ENCODE data around the gene CDCA5. TPM values are rescaled to one million over a fixed set of nuclear protein-coding genes. Genes with fewer than 3 reads are reported as not detected.

The CDCA5 gene
- total and polyA plus RNA-seq, 5 donors from 2014 or later, result 0.78 to 3.2 (median 1.7) TPM

- peaks cover 8 to 29% (median 11%) of the 10 kb centered on the region in 4 donors for H3K4me1 Mint-ChIP-seq
- peaks cover 0 to 2% (median 0%) of the 10 kb centered on the region in 7 donors for H3K9me3 Mint-ChIP-seq
- peak; percentile 85 to 89 for ATAC-seq (ENCODE audit: low read depth in 2 of 2)
- no peaks in the 10 kb centered on the region for H3K27me3 Mint-ChIP-seq
- peaks cover 14% of the 10 kb centered on the region for H3K36me3 ChIP-seq (ENCODE audit: control insufficient read depth, insufficient read depth, low read length)
- H3K27ac Mint-ChIP-seq, result peak within 1 kb of the TSS; percentile 93 to 96 (median 94)
- H3K27me3 ChIP-seq (ENCODE audit: control insufficient read depth, insufficient read depth, low read length), result no peaks in the 10 kb centered on the region
- no peaks in the 10 kb centered on the region for H3K9me3 ChIP-seq (ENCODE audit: control insufficient read depth in 2 of 2, low read length in 2 of 2)
- H3K4me1 ChIP-seq (ENCODE audit: control insufficient read depth, insufficient read depth, low read length, poor library complexity, severe bottlenecking), result peaks cover 24% of the 10 kb centered on the region
- peaks cover 11% of the 10 kb centered on the region for H3K36me3 Mint-ChIP-seq
- peak within 1 kb of the TSS; percentile 82 for H3K4me3 ChIP-seq (ENCODE audit: low read depth, low read length)
- peak within 1 kb of the TSS; percentile 88 to 96 (median 92) for H3K4me3 Mint-ChIP-seq
- peak within 1 kb of the TSS; percentile 88 for H3K27ac ChIP-seq (ENCODE audit: insufficient read depth, low read length, poor library complexity, severe bottlenecking)
- DNase-seq, result peak; percentile 74 to 94 (median 89)
Measured at GRCh38 chr11:65095974-65096806, 12.3 kb upstream of the CDCA5 start, which contains the start of gene VPS51. TSS of gene VPS51 (plus strand) at chr11:65096214. CDS start at chr11:65096251, 37 bp downstream.

DNA sequence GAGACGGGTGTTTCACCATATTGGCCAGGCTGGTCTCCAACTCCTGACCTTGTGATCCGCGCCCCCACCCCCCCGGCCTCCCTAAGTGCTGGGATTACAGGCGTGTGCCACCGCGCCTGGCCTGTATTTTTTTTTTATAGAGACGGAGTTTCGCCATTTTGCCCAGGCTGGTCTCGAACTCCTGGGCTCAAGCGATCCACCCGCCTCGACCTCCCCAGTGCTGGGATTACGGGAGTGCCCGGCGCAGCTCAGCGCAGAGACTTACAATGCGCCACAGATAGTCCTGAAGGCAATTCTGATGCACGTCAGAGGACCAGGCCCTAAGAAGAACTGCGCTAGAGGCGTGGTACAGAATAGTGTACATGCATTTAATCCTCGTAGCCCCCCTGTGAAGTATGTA, 11.6 kb upstream of the CDCA5 start:
- Histone ChIP-seq H3K27me3 (ENCODE audit: control insufficient read depth, insufficient read depth, low read length) (no peaks in the 10 kb centered on the region), H3K4me1 (ENCODE audit: control insufficient read depth, insufficient read depth, low read length, poor library complexity, severe bottlenecking) (peaks cover 24% of the 10 kb centered on the region), H3K27ac (ENCODE audit: insufficient read depth, low read length, poor library complexity, severe bottlenecking) (peak overlapping the region; percentile 88), H3K36me3 (ENCODE audit: control insufficient read depth, insufficient read depth, low read length) (peaks cover 8% of the 10 kb centered on the region), H3K9me3 (ENCODE audit: control insufficient read depth in 2 of 2, low read length in 2 of 2) (no peaks in the 10 kb centered on the region), H3K4me3 (ENCODE audit: low read depth, low read length) (peak overlapping the region; percentile 56)
- peak overlapping the region; percentile 93 to 96 (median 94) for H3K27ac Mint-ChIP-seq
- H3K4me1 Mint-ChIP-seq, result peaks cover 4 to 25% (median 9%) of the 10 kb centered on the region in 4 donors
- peak overlapping the region; percentile 88 to 96 (median 92) for H3K4me3 Mint-ChIP-seq
- ATAC-seq (ENCODE audit: low read depth in 2 of 2), result no peak
- no peaks in the 10 kb centered on the region for H3K27me3 Mint-ChIP-seq
- DNase-seq, result no peak
- peaks cover 0 to 2% (median 0%) of the 10 kb centered on the region in 7 donors for H3K9me3 Mint-ChIP-seq
- H3K36me3 Mint-ChIP-seq, result peaks cover 11% of the 10 kb centered on the region

- peaks cover 14% of the 10 kb centered on the region for H3K36me3 Mint-ChIP-seq
- DNase-seq (no peak), ATAC-seq (ENCODE audit: low read depth in 2 of 2) (no peak)
- Histone ChIP-seq H3K4me3 (ENCODE audit: low read depth, low read length) (no peak overlapping the region), H3K27me3 (ENCODE audit: control insufficient read depth, insufficient read depth, low read length) (no peaks in the 10 kb centered on the region), H3K36me3 (ENCODE audit: control insufficient read depth, insufficient read depth, low read length) (peaks cover 30% of the 10 kb centered on the region), H3K27ac (ENCODE audit: insufficient read depth, low read length, poor library complexity, severe bottlenecking) (no peak overlapping the region), H3K4me1 (ENCODE audit: control insufficient read depth, insufficient read depth, low read length, poor library complexity, severe bottlenecking) (peaks cover 2% of the 10 kb centered on the region), H3K9me3 (ENCODE audit: control insufficient read depth in 2 of 2, low read length in 2 of 2) (no peaks in the 10 kb centered on the region)
- H3K27ac Mint-ChIP-seq, result no peak overlapping the region
- peaks cover 3 to 5% (median 4%) of the 10 kb centered on the region in 4 donors for H3K4me1 Mint-ChIP-seq
- H3K4me3 Mint-ChIP-seq, result peak overlapping the region in 1 of 4 donors; percentile 56
- no peaks in the 10 kb centered on the region for H3K27me3 Mint-ChIP-seq
- H3K9me3 Mint-ChIP-seq, result peaks cover 0 to under 1% (median 0%) of the 10 kb centered on the region in 7 donors
Measured at GRCh38 chr11:65090628-65091027, 6.8 kb upstream of the CDCA5 start.

DNA sequence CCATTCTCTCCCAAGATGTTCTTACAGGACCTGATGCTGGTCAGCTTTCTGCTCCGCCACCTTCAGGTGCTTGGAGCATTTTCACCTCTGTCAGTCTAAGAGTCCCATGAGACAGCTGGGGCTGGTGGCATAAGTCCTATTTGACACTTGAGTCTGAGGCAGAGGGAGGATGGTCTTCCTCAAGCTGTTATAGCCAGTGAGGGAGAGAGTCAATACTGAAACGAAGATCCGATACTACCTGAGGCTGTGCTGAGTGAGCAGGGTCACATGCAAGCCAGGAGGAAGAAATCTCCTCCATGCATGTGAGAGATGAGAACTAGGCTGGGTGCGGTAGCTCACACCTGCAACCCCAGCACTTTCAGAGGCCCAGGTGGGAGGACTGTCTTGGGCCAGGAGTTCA, 5.8 kb upstream of the CDCA5 start:
- no peak overlapping the region for H3K4me3 ChIP-seq (ENCODE audit: low read depth, low read length)
- Mint-ChIP-seq H3K27me3 (no peaks in the 10 kb centered on the region), H3K4me3 (peak overlapping the region in 1 of 4 donors; percentile 68), H3K9me3 (no peaks in the 10 kb centered on the region), H3K27ac (no peak overlapping the region), H3K4me1 (peaks cover 4 to 13% (median 6%) of the 10 kb centered on the region in 4 donors), H3K36me3 (peaks cover 17% of the 10 kb centered on the region)
- H3K4me1 ChIP-seq (ENCODE audit: control insufficient read depth, insufficient read depth, low read length, poor library complexity, severe bottlenecking), result peaks cover 5% of the 10 kb centered on the region
- H3K27ac ChIP-seq (ENCODE audit: insufficient read depth, low read length, poor library complexity, severe bottlenecking), result no peak overlapping the region
- ATAC-seq (ENCODE audit: low read depth in 2 of 2), result no peak
- no peaks in the 10 kb centered on the region for H3K9me3 ChIP-seq (ENCODE audit: control insufficient read depth in 2 of 2, low read length in 2 of 2)
- peaks cover 30% of the 10 kb centered on the region for H3K36me3 ChIP-seq (ENCODE audit: control insufficient read depth, insufficient read depth, low read length)
- DNase-seq, result no peak
- H3K27me3 ChIP-seq (ENCODE audit: control insufficient read depth, insufficient read depth, low read length), result no peaks in the 10 kb centered on the region

DNA sequence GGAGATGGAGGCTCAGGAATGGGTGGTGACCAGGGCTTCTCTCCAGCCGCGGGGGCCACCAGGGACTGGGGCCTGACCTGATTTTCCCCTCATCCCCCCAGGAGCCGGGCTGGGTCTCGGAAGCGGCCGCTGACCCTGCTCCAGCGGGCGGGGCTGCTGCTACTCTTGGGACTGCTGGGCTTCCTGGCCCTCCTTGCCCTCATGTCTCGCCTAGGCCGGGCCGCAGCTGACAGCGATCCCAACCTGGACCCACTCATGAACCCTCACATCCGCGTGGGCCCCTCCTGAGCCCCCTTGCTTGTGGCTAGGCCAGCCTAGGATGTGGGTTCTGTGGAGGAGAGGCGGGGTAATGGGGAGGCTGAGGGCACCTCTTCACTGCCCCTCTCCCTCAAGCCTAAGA, 4.0 kb upstream of the CDCA5 start:
- Mint-ChIP-seq H3K9me3 (peaks cover 0 to 2% (median 0%) of the 10 kb centered on the region in 7 donors), H3K27me3 (no peaks in the 10 kb centered on the region), H3K36me3 (peaks cover 17% of the 10 kb centered on the region), H3K27ac (no peak overlapping the region), H3K4me3 (no peak overlapping the region), H3K4me1 (peaks cover 6 to 26% (median 14%) of the 10 kb centered on the region in 4 donors)
- Histone ChIP-seq H3K27ac (ENCODE audit: insufficient read depth, low read length, poor library complexity, severe bottlenecking) (no peak overlapping the region), H3K27me3 (ENCODE audit: control insufficient read depth, insufficient read depth, low read length) (no peaks in the 10 kb centered on the region), H3K4me3 (ENCODE audit: low read depth, low read length) (no peak overlapping the region), H3K4me1 (ENCODE audit: control insufficient read depth, insufficient read depth, low read length, poor library complexity, severe bottlenecking) (peaks cover 16% of the 10 kb centered on the region), H3K9me3 (ENCODE audit: control insufficient read depth in 2 of 2, low read length in 2 of 2) (no peaks in the 10 kb centered on the region), H3K36me3 (ENCODE audit: control insufficient read depth, insufficient read depth, low read length) (peaks cover 30% of the 10 kb centered on the region)
- DNase-seq (no peak), ATAC-seq (ENCODE audit: low read depth in 2 of 2) (no peak)

DNA sequence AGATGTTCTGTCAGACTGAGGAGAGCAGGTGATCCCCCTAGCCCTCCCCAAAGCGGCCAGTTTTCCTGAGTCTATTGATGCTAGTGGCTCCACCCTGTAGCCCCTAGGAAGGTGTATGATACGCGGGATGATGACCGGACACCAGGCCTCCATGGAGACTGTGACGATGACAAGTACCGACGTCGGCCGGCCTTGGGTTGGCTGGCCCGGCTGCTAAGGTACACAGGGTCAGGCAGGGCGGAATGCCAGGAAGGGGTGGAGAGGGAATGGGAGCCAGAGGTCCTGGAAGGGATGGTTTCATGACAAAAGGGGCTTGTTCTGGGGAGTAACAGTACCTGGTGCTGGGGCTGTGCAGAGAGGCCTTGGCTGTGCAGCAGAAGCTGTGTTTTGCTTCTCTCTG, 3.4 kb upstream of the CDCA5 start:
- Histone ChIP-seq H3K4me3 (ENCODE audit: low read depth, low read length) (no peak overlapping the region), H3K36me3 (ENCODE audit: control insufficient read depth, insufficient read depth, low read length) (peaks cover 30% of the 10 kb centered on the region), H3K27ac (ENCODE audit: insufficient read depth, low read length, poor library complexity, severe bottlenecking) (no peak overlapping the region), H3K27me3 (ENCODE audit: control insufficient read depth, insufficient read depth, low read length) (no peaks in the 10 kb centered on the region), H3K9me3 (ENCODE audit: control insufficient read depth in 2 of 2, low read length in 2 of 2) (no peaks in the 10 kb centered on the region), H3K4me1 (ENCODE audit: control insufficient read depth, insufficient read depth, low read length, poor library complexity, severe bottlenecking) (peaks cover 16% of the 10 kb centered on the region)
- Mint-ChIP-seq H3K27ac (no peak overlapping the region), H3K4me1 (peaks cover 6 to 26% (median 15%) of the 10 kb centered on the region in 4 donors), H3K27me3 (no peaks in the 10 kb centered on the region), H3K36me3 (peaks cover 17% of the 10 kb centered on the region), H3K4me3 (no peak overlapping the region), H3K9me3 (peaks cover 0 to 2% (median 0%) of the 10 kb centered on the region in 7 donors)
- DNase-seq (no peak), ATAC-seq (ENCODE audit: low read depth in 2 of 2) (no peak)

DNA sequence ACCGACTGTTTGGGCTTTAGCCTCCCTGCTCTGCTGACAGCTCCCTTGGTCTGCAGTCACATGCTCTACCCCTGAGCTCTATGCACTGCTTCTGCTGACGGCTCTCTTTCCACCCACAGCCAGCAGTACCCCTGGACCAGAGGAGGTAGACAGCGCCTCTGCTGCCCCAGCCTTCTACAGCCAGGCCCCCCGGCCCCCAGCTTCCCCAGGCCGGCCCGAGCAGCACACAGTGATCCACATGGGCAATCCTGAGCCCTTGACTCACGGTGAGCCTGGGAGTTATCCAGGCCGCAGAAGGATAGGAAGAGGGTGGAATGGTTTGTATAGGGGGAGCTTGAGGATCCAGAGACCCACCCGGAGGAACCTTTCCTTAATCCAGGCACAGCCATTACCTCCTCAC, 3.0 kb upstream of the CDCA5 start:
- H3K4me3 Mint-ChIP-seq, result peak overlapping the region in 1 of 4 donors; percentile 94
- H3K36me3 Mint-ChIP-seq, result peaks cover 17% of the 10 kb centered on the region

More for the DNA sequence above, 3.0 kb upstream of the CDCA5 start:
- Histone ChIP-seq H3K4me1 (ENCODE audit: control insufficient read depth, insufficient read depth, low read length, poor library complexity, severe bottlenecking) (peaks cover 16% of the 10 kb centered on the region), H3K4me3 (ENCODE audit: low read depth, low read length) (no peak overlapping the region), H3K36me3 (ENCODE audit: control insufficient read depth, insufficient read depth, low read length) (peaks cover 30% of the 10 kb centered on the region), H3K27me3 (ENCODE audit: control insufficient read depth, insufficient read depth, low read length) (no peaks in the 10 kb centered on the region), H3K9me3 (ENCODE audit: control insufficient read depth in 2 of 2, low read length in 2 of 2) (no peaks in the 10 kb centered on the region), H3K27ac (ENCODE audit: insufficient read depth, low read length, poor library complexity, severe bottlenecking) (no peak overlapping the region)
- peaks cover 6 to 26% (median 15%) of the 10 kb centered on the region in 4 donors for H3K4me1 Mint-ChIP-seq
- peak overlapping the region in 1 of 3 donors; percentile 32 for H3K27ac Mint-ChIP-seq
- no peak for DNase-seq
- H3K27me3 Mint-ChIP-seq, result no peaks in the 10 kb centered on the region
- no peak for ATAC-seq (ENCODE audit: low read depth in 2 of 2)
- H3K9me3 Mint-ChIP-seq, result peaks cover 0 to 2% (median 0%) of the 10 kb centered on the region in 7 donors
